HFF-Myc (cell line): Measurements from ENCODE around the gene CEP20.

Experiments
- DNase-seq: peaks from one replicate; pipeline ENCODE4 v3.0.0-alpha.2; 2011; ENCODE audit warnings: low read depth; ENCODE audit errors: extremely low read depth
- H3K4me3 ChIP-seq: replicated peaks from 2 replicates; pipeline ENCODE4 v1.5.1; 2011; ENCODE audit warnings: low read depth, mild to moderate bottlenecking, control low read depth, low read length
- TF ChIP-seq, protein P1 (sequence below): IDR thresholded peaks from 2 replicates; pipeline ENCODE4 v1.5.1; 2012; ENCODE audit warnings: mild to moderate bottlenecking, low read depth, low read length, control low read depth; ENCODE audit errors: missing control alignments

The CEP20 gene

GRCh38 chr16:15874745-15875314 lies 13.6 kb downstream of the CEP20 start:
- TF ChIP-seq, protein P1, sequence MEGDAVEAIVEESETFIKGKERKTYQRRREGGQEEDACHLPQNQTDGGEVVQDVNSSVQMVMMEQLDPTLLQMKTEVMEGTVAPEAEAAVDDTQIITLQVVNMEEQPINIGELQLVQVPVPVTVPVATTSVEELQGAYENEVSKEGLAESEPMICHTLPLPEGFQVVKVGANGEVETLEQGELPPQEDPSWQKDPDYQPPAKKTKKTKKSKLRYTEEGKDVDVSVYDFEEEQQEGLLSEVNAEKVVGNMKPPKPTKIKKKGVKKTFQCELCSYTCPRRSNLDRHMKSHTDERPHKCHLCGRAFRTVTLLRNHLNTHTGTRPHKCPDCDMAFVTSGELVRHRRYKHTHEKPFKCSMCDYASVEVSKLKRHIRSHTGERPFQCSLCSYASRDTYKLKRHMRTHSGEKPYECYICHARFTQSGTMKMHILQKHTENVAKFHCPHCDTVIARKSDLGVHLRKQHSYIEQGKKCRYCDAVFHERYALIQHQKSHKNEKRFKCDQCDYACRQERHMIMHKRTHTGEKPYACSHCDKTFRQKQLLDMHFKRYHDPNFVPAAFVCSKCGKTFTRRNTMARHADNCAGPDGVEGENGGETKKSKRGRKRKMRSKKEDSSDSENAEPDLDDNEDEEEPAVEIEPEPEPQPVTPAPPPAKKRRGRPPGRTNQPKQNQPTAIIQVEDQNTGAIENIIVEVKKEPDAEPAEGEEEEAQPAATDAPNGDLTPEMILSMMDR: peak; percentile 86
- DNase-seq: peak; percentile 49
- H3K4me3 ChIP-seq: no peak overlapping the region

DNA sequence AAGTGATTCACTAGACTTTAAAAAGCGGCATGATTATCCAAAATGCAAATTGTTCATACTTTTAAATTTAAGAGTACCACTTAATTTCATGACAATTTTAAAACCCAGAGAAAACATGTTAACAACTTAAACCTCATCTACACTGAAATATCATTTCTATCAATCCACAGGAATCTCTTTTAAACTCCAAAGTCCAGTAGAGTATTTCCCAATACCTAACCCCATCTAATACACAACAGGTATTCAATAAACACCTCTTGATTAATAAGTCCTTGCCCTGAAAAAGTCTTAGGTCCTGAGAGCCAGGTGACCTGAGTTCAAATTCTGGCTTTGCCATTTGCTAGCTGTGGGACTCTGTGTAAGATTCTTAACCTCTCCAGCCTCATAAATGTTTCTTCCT lies 14.7 kb downstream of the CEP20 start:
- no peak overlapping the region for H3K4me3 ChIP-seq
- DNase-seq: no peak
- TF ChIP-seq, protein P1: no peak

GRCh38 chr16:15873301-15873700 lies 15.1 kb downstream of the CEP20 start:
- H3K4me3 ChIP-seq: no peak overlapping the region
- TF ChIP-seq, protein P1: no peak

DNA sequence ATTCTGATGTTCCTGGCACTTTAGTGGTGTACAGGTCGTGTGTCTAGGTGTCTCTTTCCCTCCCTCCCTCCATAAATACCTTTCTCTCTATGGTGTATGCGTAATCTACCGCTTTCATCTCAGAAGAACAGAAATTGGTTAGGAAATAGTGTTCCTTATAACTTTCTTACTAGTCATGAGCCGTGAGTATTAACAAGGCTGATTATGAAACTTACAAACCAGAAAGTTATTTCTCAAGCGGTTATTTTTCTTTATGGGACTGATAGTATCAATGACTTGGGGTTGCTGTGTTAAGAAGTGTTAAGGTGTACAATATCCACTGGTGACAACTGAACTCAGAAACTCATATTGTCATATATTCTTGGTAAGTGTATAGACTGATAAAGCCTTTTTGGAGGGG lies 18.4 kb downstream of the CEP20 start:
- TF ChIP-seq, protein P1: no peak
- no peak for DNase-seq
- no peak overlapping the region for H3K4me3 ChIP-seq

More at GRCh38 chr16:15873301-15873700, 15.1 kb downstream of the CEP20 start:
- no peak for DNase-seq

- TF ChIP-seq, protein P1: no peak
- H3K4me3 ChIP-seq: no peak overlapping the region
Observed at GRCh38 chr16:15866451-15866850, 22.0 kb downstream of the CEP20 start.

GRCh38 chr16:15865742-15866141 lies 22.7 kb downstream of the CEP20 start:
- TF ChIP-seq, protein P1: no peak
- H3K4me3 ChIP-seq: no peak overlapping the region
- no peak for DNase-seq

More at GRCh38 chr16:15866451-15866850, 22.0 kb downstream of the CEP20 start:
- no peak for DNase-seq

DNA sequence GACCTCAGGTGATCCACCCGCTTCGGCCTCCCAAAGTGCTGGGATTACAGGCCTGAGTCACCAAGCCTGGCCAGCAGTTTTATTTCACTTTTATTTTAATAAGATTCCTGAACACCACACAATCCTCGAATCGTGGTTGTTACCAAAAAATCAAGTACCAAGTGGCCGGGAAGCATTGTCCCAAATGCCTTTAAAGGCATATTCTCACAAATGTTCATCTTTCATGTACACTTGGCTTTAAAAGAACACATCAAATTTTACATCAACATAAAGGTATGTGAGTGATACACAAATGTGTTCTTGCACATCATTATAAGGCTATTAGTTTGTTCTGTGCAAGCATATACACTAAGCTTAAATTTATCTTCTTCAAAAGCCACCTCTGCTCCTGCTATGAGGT lies 23.5 kb downstream of the CEP20 start:
- TF ChIP-seq, protein P1: no peak
- no peak for DNase-seq
- no peak overlapping the region for H3K4me3 ChIP-seq
